Cardiac fibroblast (primary cell): ENCODE data around the gene PYDC2.

ENCODE experiments used
- DNase-seq, 2 donors: peaks; one replicate each; pipeline versions ENCODE4 v3.0.0 to v3.0.0-alpha.2; 2010; ENCODE audit warnings: low read depth in 2 of 2
- H3K4me3 ChIP-seq, 2 donors: replicated peaks in 1 of 2; 1 replicate in 1 of 2; 2 replicates in 1 of 2; pipeline ENCODE4 v1.5.1; 2011; ENCODE audit warnings: low read depth in 2 of 2, low read length in 2 of 2, mild to moderate bottlenecking in 2 of 2, moderate library complexity in 1 of 2
- CTCF ChIP-seq: IDR thresholded peaks from one replicate; pipeline ENCODE4 v1.5.1; 2011; ENCODE audit warnings: low read depth, mild to moderate bottlenecking, low read length, inconsistent platforms

The PYDC2 gene

GRCh38 chr3:191484461-191484860 is 23.5 kb downstream of the PYDC2 start:
- no peak for DNase-seq
- H3K4me3 ChIP-seq = no peak overlapping the region
- TF ChIP-seq CTCF = no peak

- no peak for TF ChIP-seq CTCF
- peak; percentile 12 to 16 for DNase-seq
These were observed 31.6 kb downstream of the PYDC2 start for GRCh38 chr3:191492601-191493000.

GRCh38 chr3:191493336-191493735 is 32.4 kb downstream of the PYDC2 start:
- H3K4me3 ChIP-seq = no peak overlapping the region
- no peak for TF ChIP-seq CTCF
- DNase-seq = no peak

More at GRCh38 chr3:191492601-191493000, 31.6 kb downstream of the PYDC2 start:
- no peak overlapping the region for H3K4me3 ChIP-seq

- peak; percentile 29 to 48 for DNase-seq
- H3K4me3 ChIP-seq = peak overlapping the region in 1 of 2 donors; percentile 0
- no peak for TF ChIP-seq CTCF
These were observed 38.5 kb downstream of the PYDC2 start for GRCh38 chr3:191499307-191500080.

- DNase-seq = no peak
- H3K4me3 ChIP-seq = no peak overlapping the region
- no peak for TF ChIP-seq CTCF
These were observed 39.9 kb downstream of the PYDC2 start for GRCh38 chr3:191500892-191501291.

- no peak for TF ChIP-seq CTCF
- H3K4me3 ChIP-seq = no peak overlapping the region
- peak in 1 of 2 donors; percentile 1 for DNase-seq
These were observed 41.6 kb downstream of the PYDC2 start for GRCh38 chr3:191502583-191502982.
